Activated T-cell treated with anti-CD3 and anti-CD28 coated beads, Interleukin-2, amount 50 U/mL, for 24 hours (primary cell): ENCODE results near the gene ZNF546.
"Not testable (repeated sequence)": the region's sequence is repeated elsewhere in the genome, so short reads cannot be mapped to it uniquely, and the experiment has no call there.

Source experiments
- DNase-seq: peaks from one replicate; pipeline ENCODE4 v3.0.0-alpha.2; 2020
- H3K27ac Mint-ChIP-seq: 2 replicates; pipeline ENCODE4 v1.8.0; 2020; ENCODE audit warnings: mild to moderate bottlenecking, mixed read lengths
- H3K27me3 Mint-ChIP-seq: 2 replicates; pipeline ENCODE4 v1.8.0; 2020; ENCODE audit warnings: mixed read lengths
- H3K36me3 Mint-ChIP-seq: 2 replicates; pipeline ENCODE4 v1.8.0; 2020; ENCODE audit warnings: low read depth, mixed read lengths
- H3K4me1 Mint-ChIP-seq: 2 replicates; pipeline ENCODE4 v1.8.0; 2020; ENCODE audit warnings: low read depth, mixed read lengths
- H3K4me3 Mint-ChIP-seq: 2 replicates; pipeline ENCODE4 v1.8.0; 2020; ENCODE audit warnings: mild to moderate bottlenecking, moderate library complexity, mixed read lengths
- H3K9me3 Mint-ChIP-seq: 2 replicates; pipeline ENCODE4 v1.8.0; 2020; ENCODE audit warnings: mixed read lengths

The ZNF546 gene

DNA sequence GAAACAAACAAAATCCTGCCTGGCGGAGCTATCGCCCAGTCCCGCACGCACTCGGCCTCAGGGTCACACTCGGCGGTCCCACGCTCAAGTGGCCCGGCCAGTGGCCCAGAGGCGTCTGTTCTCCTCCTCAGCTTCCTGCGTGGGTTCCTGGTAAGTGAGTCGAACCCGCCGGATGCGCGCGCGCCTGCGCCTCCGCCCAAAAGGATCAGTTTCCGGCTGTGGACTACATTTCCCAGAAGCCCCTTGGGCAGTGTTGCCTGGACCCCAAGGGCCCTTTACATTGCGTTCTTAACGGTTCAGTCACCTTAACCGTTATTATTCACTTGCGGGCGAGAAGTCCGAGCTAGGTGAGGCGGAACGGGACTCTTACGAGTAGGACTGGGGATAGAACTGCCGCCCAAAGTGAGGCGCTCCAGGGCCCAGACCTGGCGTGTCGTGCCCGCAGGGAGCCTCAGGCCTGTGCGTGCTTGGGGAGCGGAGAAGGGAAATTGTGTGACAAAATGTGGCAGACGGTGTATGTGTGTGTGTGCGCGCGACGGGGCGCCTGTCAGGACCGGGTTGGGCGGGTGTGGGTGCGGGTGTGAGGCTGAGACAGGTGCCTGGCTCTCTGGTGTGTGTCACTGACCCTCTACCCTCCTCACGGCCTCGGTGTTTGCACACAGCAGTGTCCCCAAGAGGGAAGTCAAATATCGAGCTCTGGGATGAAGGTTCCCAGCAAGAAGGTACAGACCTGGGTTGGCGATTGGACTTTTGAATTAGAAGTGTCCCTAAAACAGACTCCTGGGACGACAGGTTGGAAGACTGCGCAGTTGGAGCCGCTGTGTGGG, at the start of gene ZNF546:
Gene ZNF546, plus strand, starts transcription at position 250 of the 827 bp plus-strand sequence. CDS start 1,267 bp downstream, outside the sequence.
- Mint-ChIP-seq H3K27me3 (no peaks in the 10 kb centered on the region), H3K9me3 (peaks cover 20% of the 10 kb centered on the region), H3K4me3 (peak within 1 kb of the TSS; percentile 96), H3K36me3 (peaks cover 62% of the 10 kb centered on the region), H3K27ac (peak within 1 kb of the TSS; percentile 98), H3K4me1 (peaks cover 52% of the 10 kb centered on the region)
- DNase-seq, result peak; percentile 92

DNA sequence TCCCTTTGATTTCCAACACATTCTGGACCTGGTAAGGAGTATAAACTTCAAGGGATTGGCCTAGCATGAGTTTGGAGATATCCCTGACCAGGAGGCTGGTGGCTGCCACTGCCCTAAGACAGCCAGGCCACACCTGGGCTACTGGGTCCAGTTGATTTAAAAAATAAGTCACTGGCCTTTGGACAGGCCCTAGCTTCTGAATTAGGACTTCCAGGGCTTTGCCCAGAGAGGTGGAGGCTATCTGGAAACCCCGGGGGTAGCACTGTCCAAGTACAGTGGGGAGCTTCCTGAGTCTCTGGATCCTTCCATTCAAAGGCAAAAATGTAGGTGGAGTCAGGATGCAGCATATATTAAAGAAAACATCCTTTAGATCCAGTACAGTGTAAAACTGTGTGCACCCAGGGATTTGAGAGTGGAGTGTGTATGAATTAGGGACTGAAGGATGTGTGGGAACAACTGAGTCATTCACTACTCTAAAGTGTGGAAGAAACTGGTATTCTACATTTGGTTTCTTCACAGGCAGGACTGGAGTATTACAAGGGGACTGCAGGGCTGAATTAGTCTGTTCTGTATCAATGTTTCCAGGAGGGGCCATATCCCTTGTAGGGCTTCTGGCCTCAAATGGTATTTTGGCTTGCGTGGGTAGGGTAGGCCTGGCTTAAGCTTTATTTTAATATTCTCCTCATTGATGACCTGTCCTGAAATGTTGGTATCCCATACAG, 47.7 kb upstream of the ZNF546 start:
- Mint-ChIP-seq H3K4me3 (no peak overlapping the region), H3K9me3 (peaks cover 5% of the 10 kb centered on the region), H3K27ac (peak overlapping the region; percentile 86), H3K36me3 (peaks cover 14% of the 10 kb centered on the region), H3K4me1 (peaks cover 90% of the 10 kb centered on the region), H3K27me3 (no peaks in the 10 kb centered on the region)
- DNase-seq, result peak; percentile 29

DNA sequence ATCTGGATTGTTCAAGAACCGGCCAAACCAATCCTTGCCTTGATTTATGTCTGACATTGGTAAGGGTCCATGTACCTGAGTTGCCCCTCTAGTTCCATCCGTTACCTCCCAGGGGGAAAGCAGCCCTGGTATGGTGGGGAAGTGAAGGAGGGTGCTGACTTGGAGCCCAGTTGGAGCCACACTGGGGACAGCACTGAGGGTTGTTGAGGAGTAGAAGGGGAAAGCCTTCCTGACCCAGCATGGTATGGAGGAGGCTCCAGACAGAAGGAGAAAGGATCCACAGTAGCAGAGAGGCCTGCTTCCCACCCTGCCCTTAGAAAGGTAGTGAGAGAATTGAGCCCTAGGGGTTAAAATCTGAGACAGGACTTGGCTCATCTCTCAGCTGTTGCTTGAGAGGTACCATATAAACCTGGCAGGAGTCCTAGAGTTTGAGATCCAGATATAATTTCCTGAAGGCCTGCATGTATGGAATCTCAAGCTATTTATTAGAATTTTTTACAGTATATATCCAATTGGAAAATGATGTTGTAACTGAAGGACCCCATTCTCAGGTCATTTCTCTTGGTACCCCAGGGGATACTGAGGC, 45.7 kb upstream of the ZNF546 start:
- DNase-seq, result peak; percentile 27
- Mint-ChIP-seq H3K36me3 (peaks cover 14% of the 10 kb centered on the region), H3K27ac (peak overlapping the region; percentile 87), H3K4me3 (no peak overlapping the region), H3K27me3 (no peaks in the 10 kb centered on the region), H3K9me3 (peaks cover 5% of the 10 kb centered on the region), H3K4me1 (peaks cover 81% of the 10 kb centered on the region)

DNA sequence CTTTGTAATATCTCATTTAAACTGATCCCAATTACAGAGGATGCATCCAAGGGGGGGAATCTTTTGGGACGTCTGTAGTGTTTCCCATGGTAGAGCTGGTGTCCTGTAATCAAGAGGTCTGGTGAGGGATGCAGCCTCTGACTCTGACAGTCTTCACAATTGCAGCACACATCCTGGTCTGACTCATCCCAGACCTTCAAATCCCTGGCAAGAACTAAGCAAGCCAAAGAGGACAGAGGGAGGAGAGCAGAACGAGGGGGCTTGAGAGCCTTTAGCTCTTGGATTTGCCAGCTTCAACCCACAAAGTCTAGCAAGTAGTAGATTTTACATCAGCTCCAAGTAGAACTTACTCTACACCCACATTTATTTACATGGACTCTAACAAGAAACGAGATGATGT, 45.2 kb upstream of the ZNF546 start:
- Mint-ChIP-seq H3K4me3 (peak overlapping the region; percentile 25), H3K4me1 (peaks cover 80% of the 10 kb centered on the region), H3K27ac (peak overlapping the region; percentile 63), H3K27me3 (no peaks in the 10 kb centered on the region), H3K36me3 (peaks cover 14% of the 10 kb centered on the region), H3K9me3 (peaks cover 5% of the 10 kb centered on the region)
- peak; percentile 27 for DNase-seq

DNA sequence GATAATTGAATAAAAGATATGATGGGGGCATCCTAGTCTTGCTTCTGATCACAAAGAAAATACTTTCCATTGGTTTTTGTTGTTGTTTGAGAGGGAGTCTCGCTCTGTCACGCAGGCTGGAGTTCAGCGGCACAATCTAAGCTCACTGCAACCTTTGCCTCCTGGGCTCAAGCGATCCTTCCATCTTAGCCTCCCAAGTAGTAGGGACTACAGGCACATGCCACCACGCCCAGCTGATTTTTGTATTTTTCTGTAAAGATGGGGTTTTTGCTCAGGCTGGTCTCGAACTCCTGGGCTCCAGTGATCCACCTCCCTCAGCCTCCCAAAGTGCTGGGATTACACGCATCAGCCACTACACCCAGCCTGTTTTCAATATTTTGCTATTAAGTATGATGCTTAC, 42.9 kb upstream of the ZNF546 start:
- H3K27me3 Mint-ChIP-seq, result no peaks in the 10 kb centered on the region
- peaks cover 6% of the 10 kb centered on the region for H3K36me3 Mint-ChIP-seq
- peaks cover 71% of the 10 kb centered on the region for H3K4me1 Mint-ChIP-seq
- H3K4me3 Mint-ChIP-seq, result peak overlapping the region; percentile 64
- H3K27ac Mint-ChIP-seq, result peak overlapping the region; percentile 78
- H3K9me3 Mint-ChIP-seq, result no peaks in the 10 kb centered on the region
- peak; percentile 35 for DNase-seq

DNA sequence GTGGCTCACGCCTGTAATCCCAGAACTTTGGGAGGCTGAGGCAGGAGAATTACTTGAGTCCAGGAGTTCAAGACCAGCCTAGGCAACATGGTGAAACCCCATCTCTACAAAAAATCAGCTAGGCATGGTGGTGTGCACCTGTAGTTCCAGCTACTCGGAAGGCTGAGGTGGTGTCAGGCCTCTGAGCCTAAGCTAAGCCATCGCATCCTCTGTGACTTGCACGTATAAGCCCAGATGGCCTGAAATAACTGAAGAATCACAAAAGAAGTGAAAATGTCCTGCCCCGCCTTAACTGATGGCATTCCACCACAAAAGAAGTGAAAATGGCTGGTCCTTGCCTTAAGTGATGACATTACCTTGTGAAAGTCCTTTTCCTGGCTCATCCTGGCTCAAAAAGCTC, 39.0 kb upstream of the ZNF546 start:
- peak overlapping the region; percentile 72 for H3K27ac Mint-ChIP-seq
- not testable (repeated sequence) for H3K9me3 Mint-ChIP-seq, H3K36me3 Mint-ChIP-seq, H3K4me3 Mint-ChIP-seq, H3K27me3 Mint-ChIP-seq
- H3K4me1 Mint-ChIP-seq, result peaks cover 52% of the 10 kb centered on the region
- DNase-seq, result peak; percentile 27

DNA sequence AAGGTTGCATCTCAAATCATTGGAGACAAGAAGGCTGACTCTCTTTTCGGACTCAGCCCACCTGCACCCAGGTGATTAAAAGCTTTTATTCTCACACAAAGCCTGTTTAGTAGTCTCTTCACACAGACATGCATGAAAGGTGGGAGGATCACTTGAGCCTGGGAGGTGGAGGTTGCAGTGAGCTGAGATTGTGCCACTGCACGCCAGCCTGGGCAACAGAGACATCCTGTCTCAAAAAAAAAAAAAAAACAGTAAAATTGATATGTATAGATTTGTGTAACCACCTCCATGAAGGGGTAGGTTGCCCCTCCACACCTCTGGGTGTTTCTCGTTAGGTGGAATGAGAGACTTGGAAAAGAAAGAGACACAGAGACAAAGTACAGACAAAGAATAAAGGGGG, 37.9 kb upstream of the ZNF546 start:
- H3K4me1 Mint-ChIP-seq, result peaks cover 50% of the 10 kb centered on the region
- peak overlapping the region; percentile 60 for H3K4me3 Mint-ChIP-seq
- H3K27ac Mint-ChIP-seq, result peak overlapping the region; percentile 88
- not testable (repeated sequence) for H3K27me3 Mint-ChIP-seq, DNase-seq, H3K36me3 Mint-ChIP-seq, H3K9me3 Mint-ChIP-seq

DNA sequence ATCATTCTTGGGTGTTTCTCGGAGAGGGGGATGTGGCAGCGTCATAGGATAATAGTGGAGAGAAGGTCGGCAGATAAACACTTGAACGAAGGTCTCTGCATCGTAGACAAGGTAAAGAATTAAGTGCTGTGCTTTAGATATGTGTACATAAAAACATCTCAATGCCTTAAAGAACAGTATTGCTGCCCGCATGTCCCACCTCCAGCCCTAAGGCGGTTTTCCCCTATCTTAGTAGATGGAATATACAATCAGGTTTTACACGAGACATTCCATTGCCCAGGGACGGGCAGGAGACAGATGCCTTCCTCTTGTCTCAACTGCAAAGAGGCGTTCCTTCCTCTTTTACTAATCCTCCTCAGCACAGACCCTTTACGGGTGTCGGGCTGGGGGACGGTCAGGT, 37.5 kb upstream of the ZNF546 start:
- Mint-ChIP-seq H3K4me3 (peak overlapping the region; percentile 60), H3K4me1 (peaks cover 48% of the 10 kb centered on the region), H3K27ac (peak overlapping the region; percentile 88)
- H3K27me3 Mint-ChIP-seq, DNase-seq, H3K36me3 Mint-ChIP-seq, H3K9me3 Mint-ChIP-seq: not testable (repeated sequence)

DNA sequence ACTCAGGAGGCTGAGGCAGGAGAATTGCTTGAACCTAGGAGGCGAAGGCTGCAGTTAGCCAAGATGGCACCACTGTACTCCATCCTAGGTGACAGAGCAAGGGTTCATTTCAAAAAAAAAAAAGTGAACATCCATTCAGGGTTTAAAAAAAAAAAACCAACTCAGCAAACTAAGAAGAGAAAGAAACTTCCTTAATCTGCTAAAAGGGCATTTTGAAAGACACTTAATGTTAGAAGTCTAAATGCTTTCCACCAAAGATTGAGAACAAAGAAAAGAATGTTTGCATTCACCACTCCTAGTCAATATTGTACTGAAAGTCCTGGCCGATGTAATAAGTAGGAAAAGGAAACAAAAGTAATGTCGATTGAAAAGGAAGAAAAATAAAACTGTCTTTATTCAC, 33.0 kb upstream of the ZNF546 start:
- no peaks in the 10 kb centered on the region for H3K9me3 Mint-ChIP-seq
- no peak for DNase-seq
- H3K27ac Mint-ChIP-seq, result no peak overlapping the region
- peaks cover 47% of the 10 kb centered on the region for H3K4me1 Mint-ChIP-seq
- no peaks in the 10 kb centered on the region for H3K27me3 Mint-ChIP-seq
- peaks cover 9% of the 10 kb centered on the region for H3K36me3 Mint-ChIP-seq
- no peak overlapping the region for H3K4me3 Mint-ChIP-seq

DNA sequence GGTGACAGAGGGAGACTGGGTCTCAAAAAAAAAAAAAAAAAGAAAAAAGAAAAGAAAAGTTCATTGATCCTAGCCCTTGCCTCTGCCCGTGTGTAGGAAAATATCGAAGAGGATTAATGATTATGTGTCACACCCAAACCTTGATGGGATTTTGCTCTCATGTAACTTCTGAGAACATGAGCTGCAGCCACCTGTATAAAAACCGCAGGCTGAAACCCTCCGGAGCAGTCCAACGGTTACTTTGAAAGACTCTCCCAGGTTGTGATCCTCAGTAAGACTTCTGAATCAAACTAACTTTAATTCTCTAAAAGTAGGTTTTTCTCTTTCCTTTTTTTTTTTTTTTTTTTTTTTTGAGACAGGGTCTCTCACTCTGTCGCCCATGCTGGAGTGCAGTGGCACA, 30.2 kb upstream of the ZNF546 start:
- Mint-ChIP-seq H3K36me3 (peaks cover 35% of the 10 kb centered on the region), H3K9me3 (no peaks in the 10 kb centered on the region), H3K4me3 (no peak overlapping the region), H3K4me1 (peaks cover 45% of the 10 kb centered on the region), H3K27me3 (no peaks in the 10 kb centered on the region), H3K27ac (no peak overlapping the region)
- DNase-seq, result no peak

DNA sequence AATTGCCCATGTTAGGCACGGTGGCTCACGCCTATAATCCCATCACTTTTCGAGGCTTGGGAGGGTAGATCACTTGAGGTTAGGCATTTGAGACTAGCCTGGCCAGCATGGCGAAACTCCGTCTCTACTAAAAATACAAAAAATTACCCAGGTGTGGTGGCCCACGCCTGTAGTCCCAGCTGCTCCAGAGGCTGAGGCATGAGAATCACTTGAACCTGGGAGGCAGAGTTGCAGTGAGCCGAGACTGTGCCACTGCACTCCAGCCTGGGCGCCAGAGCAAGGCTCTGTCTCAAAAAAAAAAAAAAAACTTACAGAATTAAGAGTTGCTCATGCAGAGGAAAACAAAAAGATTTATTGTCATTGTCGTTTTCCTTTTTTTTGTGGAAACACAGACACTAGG, 29.3 kb upstream of the ZNF546 start:
- Mint-ChIP-seq H3K27me3 (no peaks in the 10 kb centered on the region), H3K36me3 (peaks cover 44% of the 10 kb centered on the region), H3K27ac (no peak overlapping the region), H3K4me3 (no peak overlapping the region), H3K4me1 (peaks cover 53% of the 10 kb centered on the region), H3K9me3 (no peaks in the 10 kb centered on the region)
- no peak for DNase-seq

DNA sequence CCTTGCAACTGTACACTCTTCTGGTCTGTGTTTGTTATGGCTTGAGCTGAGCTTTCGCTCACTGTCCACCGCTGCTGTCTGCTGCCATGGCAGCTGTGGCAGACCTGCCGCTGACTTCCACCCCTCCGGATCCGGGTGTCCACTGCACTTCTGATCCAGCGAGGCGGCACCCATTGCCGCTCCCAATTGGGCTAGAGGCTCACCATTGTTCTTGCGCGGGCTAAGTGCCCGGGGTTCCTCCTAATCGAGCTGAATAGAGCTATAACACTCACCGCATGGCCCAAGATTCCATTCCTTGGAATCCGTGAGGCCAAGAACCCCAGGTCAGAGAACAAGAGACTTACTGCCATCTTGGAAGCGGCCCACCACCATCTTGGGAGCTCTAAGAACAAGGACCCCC, 28.1 kb upstream of the ZNF546 start:
- Mint-ChIP-seq H3K27ac (peak overlapping the region; percentile 98), H3K36me3 (peaks cover 54% of the 10 kb centered on the region), H3K9me3 (no peaks in the 10 kb centered on the region), H3K4me1 (peaks cover 55% of the 10 kb centered on the region), H3K4me3 (peak overlapping the region; percentile 99), H3K27me3 (no peaks in the 10 kb centered on the region)
- no peak for DNase-seq

DNA sequence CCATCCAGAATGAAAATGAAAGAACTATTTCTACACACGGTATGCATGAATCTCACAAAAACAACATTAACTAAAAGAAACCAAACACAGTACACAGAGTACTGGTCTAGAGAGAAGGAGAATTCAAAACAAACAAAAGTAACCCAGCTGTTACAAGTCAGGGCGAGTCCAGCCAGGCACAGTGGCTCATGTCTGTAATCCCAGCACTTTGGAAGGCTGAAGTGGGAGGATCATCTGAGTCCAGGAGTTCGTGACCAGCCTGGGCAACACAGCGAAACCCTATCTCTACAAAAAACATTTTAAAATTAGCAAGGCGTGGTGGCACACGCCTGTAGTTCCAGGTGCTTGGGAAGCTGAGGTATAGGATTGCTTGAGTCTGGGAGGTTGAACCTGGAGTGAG, 27.6 kb upstream of the ZNF546 start:
- Mint-ChIP-seq H3K4me3 (peak overlapping the region; percentile 99), H3K4me1 (peaks cover 53% of the 10 kb centered on the region), H3K36me3 (peaks cover 59% of the 10 kb centered on the region), H3K9me3 (no peaks in the 10 kb centered on the region), H3K27ac (peak overlapping the region; percentile 98), H3K27me3 (no peaks in the 10 kb centered on the region)
- DNase-seq, result no peak

DNA sequence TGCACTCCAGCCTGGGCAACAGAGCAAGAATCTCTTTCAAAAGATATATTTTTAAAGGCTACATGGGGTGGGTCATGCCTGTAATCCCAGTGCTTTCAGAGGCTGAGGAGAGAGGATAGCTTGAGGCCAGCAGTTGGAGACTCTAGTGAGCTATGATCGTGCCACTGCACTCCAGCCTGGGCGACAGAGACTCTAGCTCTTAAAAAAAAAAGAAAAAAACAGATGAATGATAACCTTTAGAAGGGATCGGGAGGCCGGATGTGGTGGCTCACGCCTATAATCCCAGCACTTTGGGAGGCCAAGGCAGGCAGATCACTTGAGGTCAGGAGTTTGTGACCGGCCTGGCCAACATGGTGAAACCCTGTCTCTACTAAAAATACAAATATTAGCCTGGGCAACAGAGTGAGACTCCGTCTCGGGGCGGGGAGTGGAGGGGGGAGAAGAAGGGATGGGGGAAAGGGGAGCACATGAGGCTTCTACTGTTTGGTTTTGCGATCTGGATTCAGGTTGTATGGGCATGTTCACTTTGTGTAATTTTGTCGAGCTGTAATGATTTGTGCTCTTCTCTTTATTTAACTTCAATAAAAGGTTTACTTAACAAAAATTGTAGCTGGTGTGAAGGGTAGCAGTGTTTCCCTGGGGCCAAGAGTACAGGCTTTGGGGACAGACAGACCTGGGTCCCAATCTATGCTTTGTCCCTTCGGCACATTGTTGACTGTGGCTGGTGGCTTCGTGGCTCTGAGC, 27.0 kb upstream of the ZNF546 start:
- peaks cover 65% of the 10 kb centered on the region for H3K36me3 Mint-ChIP-seq
- peak overlapping the region; percentile 99 for H3K4me3 Mint-ChIP-seq
- peaks cover 53% of the 10 kb centered on the region for H3K4me1 Mint-ChIP-seq
- H3K9me3 Mint-ChIP-seq, result no peaks in the 10 kb centered on the region
- no peaks in the 10 kb centered on the region for H3K27me3 Mint-ChIP-seq
- DNase-seq, result peak; percentile 52
- peak overlapping the region; percentile 98 for H3K27ac Mint-ChIP-seq
